Spinal cord (tissue), 10 donors: ENCODE data around the gene RIPK1. TPM values are rescaled to one million over a fixed set of nuclear protein-coding genes. Genes with fewer than 3 reads are reported as not detected.
"Not testable (repeated sequence)": the region's sequence is repeated elsewhere in the genome, so short reads cannot be mapped to it uniquely, and the experiment has no call there.

ENCODE experiments used
- DNase-seq, 6 donors: peaks; one replicate each; pipeline versions ENCODE4 v3.0.0 to v3.0.0-alpha.2; 2013 to 2015; ENCODE audit warnings: low spot score in 6 of 6, low read depth in 4 of 6
- H3K27ac ChIP-seq: one replicate; pipeline ENCODE4 v1.5.1; 2013; ENCODE audit warnings: low read depth, low read length, control low read depth
- H3K27me3 ChIP-seq: one replicate; pipeline ENCODE4 v1.6.1; 2013; ENCODE audit warnings: low read length; ENCODE audit not compliant: control insufficient read depth, insufficient read depth
- H3K36me3 ChIP-seq: one replicate; pipeline ENCODE4 v1.6.1; 2013; ENCODE audit warnings: low read length; ENCODE audit not compliant: control insufficient read depth, insufficient read depth
- H3K4me1 ChIP-seq: one replicate; pipeline ENCODE4 v1.6.1; 2013; ENCODE audit warnings: low read length; ENCODE audit not compliant: control insufficient read depth, insufficient read depth
- H3K4me3 ChIP-seq: one replicate; pipeline ENCODE4 v1.5.1; 2013; ENCODE audit warnings: low read depth, low read length, control low read depth
- H3K9me3 ChIP-seq: one replicate; pipeline ENCODE4 v1.6.1; 2013; ENCODE audit warnings: low read length; ENCODE audit not compliant: control insufficient read depth, insufficient read depth
- WGBS: methylation state at CpG from one replicate; pipeline ENCODE4 v1.1.5; 2013; ENCODE audit warnings: missing lambda C conversion rate; ENCODE audit not compliant: insufficient coverage; 5-methylcytosine and 5-hydroxymethylcytosine counted together
- polyA plus RNA-seq, 2 donors: library from polyadenylated mRNA; unstranded; fragments of 120-200 nt; gene quantifications; one replicate each; pipeline ENCODE4 v1.2.1, GENCODE V29; 2013; ENCODE audit not compliant: insufficient read length in 2 of 2
- total RNA-seq, 2 donors: library from RNA; depleted of rRNA in 1 of 2; stranded (reverse); fragments of 120-200 nt in 1 of 2; fragments of >200 nt in 1 of 2; gene quantifications; one replicate each; pipeline versions ENCODE4 v1.2.3 to v1.2.4, GENCODE V29; 2013 to 2014
- donor health status: healthy.

The RIPK1 gene
- total and polyA plus RNA-seq, 4 donors, result 15.7 to 25.5 (median 18.0) TPM

DNA sequence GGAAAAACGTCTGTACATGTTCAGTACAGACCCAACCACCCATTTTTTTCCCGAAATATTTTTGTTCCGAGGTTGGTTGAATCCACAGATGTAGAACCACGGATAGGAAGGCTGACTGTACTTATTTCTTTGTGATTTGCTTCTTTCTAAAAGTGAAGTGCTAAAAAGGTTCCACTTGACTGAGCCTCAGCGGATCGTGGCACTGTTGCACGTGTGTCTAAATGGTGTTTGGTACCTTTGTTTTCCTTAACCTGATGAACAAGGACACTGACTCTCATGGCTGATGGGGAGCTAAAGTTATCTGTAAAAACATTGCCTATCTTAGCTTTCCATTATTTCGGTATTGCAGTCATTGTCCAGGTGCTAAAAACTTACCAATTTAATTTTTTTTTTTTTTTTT lies 56.4 kb downstream of the RIPK1 start:
- no peak for DNase-seq
- Histone ChIP-seq H3K36me3 (peaks cover 13% of the 10 kb centered on the region), H3K27ac (no peak overlapping the region), H3K27me3 (no peaks in the 10 kb centered on the region), H3K4me1 (peaks cover 13% of the 10 kb centered on the region), H3K9me3 (no peaks in the 10 kb centered on the region), H3K4me3 (no peak overlapping the region)
- WGBS, result 86% methylated on average over 2 of the region's 8 CpGs

DNA sequence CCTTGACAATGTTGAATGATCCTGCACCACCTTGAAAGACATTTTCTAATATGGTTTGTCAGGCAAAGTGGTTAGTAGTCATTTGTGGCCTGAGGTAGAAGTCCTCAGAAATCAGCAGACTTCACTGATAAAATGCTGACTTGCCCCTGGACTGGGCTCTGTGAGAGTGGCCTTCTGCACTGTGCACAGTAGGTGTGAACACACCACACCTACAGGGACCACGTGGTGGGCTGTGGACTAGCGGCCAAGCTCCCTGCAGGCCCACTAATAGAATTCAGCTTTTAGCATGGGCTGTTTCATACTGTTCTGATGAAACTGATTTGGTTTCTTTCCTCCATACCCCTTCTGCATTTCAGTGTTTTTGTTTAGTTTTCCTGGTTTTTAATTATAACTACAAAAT lies 57.5 kb downstream of the RIPK1 start:
- no peak for DNase-seq
- no peak overlapping the region for H3K4me3 ChIP-seq
- no CpG with 5 or more reads among the region's 2 CpGs for WGBS
- no peaks in the 10 kb centered on the region for H3K27me3 ChIP-seq
- peaks cover 10% of the 10 kb centered on the region for H3K4me1 ChIP-seq
- no peak overlapping the region for H3K27ac ChIP-seq
- no peaks in the 10 kb centered on the region for H3K9me3 ChIP-seq
- peaks cover 24% of the 10 kb centered on the region for H3K36me3 ChIP-seq

DNA sequence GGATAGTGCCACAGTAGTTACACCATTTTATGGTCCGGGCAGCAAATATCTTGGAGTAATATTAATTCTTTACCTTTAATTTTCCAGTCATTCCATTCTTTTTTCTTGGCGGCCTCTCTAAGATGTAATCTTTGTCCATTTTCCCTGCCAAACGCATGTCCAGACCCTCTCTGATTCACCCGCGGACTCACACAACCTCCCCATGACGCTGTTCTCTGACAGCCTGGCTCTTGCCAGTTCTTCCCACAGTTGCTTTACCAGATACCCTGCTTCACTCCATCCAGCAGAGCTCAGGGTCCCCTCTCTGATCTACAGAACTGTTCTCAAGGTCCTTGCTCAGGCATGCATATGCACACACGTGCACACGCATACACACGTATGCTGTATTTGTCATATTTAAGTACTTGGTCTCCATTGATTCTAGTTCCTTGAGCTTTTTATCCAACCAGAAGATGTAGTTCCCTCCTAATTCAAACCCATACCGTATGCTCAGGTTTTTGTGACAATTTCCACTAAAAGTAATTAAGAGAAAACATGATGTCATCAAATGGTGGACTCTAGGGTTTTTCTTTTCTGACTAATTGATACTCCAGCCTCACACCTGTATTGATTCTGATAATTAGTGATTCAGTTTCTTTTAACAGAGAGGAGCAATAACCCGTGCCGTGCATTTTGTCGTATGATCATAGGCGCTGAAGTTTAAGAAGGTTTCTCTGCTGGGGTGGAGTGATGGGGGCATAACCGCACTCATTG lies 60.2 kb downstream of the RIPK1 start:
- peaks cover 6% of the 10 kb centered on the region for H3K4me1 ChIP-seq
- 94% methylated on average over 5 of the region's 15 CpGs for WGBS
- no peak for DNase-seq
- H3K27ac ChIP-seq, result no peak overlapping the region
- H3K9me3 ChIP-seq, result no peaks in the 10 kb centered on the region
- no peaks in the 10 kb centered on the region for H3K27me3 ChIP-seq
- H3K36me3 ChIP-seq, result peaks cover 48% of the 10 kb centered on the region
- H3K4me3 ChIP-seq, result no peak overlapping the region

DNA sequence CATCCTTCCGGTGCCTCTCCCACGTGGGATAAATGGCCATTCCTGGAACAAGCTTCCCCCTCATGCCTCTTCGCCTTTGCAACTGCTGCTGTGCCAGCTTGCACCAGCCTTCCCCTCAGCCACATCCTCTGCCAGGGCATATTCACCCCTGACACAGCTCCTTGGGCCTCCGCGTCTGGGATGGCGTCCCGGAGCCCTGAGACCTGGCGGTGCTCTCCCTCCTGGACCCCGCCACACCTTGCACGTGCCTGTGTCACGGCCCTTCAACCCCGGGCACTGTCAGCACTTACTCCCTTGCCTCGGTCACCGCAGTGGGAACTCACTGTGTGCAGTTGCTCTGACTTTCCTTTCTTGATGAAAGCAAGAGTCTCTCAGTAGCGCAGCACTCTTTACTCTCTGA lies 63.4 kb downstream of the RIPK1 start:
- H3K27me3 ChIP-seq, result no peaks in the 10 kb centered on the region
- H3K27ac ChIP-seq, result no peak overlapping the region
- WGBS, result 91% methylated on average over 15 of the region's 15 CpGs
- peaks cover 3% of the 10 kb centered on the region for H3K4me1 ChIP-seq
- H3K36me3 ChIP-seq, result peaks cover 58% of the 10 kb centered on the region
- H3K9me3 ChIP-seq, result no peaks in the 10 kb centered on the region
- no peak overlapping the region for H3K4me3 ChIP-seq
- DNase-seq, result no peak

DNA sequence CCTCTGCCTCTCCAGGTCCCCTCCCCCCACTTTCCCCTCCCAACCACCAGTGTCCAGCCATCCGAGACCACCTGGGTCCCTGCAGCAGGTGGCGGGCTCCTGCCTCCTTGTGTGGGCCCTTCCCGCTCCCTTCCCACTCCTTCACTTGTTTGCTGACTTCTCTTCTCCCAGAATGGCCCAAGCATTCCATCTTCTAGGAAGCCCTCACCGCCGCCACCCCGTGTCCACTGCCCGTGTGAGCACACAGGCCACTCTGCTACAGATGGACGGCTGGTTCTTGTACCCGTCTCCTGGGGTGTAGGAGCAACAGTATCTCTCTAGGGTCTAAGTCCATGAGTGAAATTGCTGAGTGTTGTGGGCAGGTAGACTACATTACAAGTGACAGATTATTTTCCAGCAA lies 65.2 kb downstream of the RIPK1 start:
- Histone ChIP-seq H3K27ac (no peak overlapping the region), H3K4me1 (no peaks in the 10 kb centered on the region), H3K36me3 (peaks cover 58% of the 10 kb centered on the region), H3K27me3 (no peaks in the 10 kb centered on the region), H3K4me3 (no peak overlapping the region), H3K9me3 (no peaks in the 10 kb centered on the region)
- 87% methylated on average over 3 of the region's 9 CpGs for WGBS
- DNase-seq, result no peak

DNA sequence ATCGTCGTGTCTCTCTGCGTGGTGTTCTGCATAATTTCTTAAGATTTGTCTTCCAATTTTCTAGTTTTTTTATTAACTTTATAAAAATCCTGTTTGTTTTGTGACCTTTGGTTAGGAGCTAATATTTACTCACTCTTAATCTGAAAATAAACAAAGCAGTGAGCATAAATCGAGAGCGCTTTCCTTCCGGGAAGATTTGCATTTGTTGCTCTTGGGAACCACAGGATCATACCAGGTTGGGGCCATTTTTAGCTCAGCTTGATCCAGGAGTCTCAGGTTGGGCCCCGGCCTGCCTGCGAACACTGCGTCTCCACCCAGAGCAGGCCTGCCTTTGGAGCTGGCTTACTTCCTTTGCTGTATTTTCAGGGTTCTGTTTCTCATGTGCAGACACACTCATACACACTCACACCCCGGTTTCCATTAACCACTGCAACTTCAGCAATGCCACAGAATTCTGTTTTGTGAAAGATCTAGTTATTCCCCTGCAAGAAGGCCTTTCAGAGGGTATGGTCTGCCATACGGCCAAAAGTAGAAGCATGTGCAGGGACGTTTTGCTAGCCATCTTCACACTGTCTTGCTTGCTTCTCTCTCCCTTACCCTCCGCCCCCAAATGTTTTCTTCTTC lies 67.5 kb downstream of the RIPK1 start:
- DNase-seq, result no peak
- H3K27me3 ChIP-seq, result no peaks in the 10 kb centered on the region
- H3K4me1 ChIP-seq, result no peaks in the 10 kb centered on the region
- H3K36me3 ChIP-seq, result peaks cover 64% of the 10 kb centered on the region
- no peak overlapping the region for H3K4me3 ChIP-seq
- no peaks in the 10 kb centered on the region for H3K9me3 ChIP-seq
- no peak overlapping the region for H3K27ac ChIP-seq
- WGBS, result 88% methylated on average over 9 of the region's 13 CpGs

DNA sequence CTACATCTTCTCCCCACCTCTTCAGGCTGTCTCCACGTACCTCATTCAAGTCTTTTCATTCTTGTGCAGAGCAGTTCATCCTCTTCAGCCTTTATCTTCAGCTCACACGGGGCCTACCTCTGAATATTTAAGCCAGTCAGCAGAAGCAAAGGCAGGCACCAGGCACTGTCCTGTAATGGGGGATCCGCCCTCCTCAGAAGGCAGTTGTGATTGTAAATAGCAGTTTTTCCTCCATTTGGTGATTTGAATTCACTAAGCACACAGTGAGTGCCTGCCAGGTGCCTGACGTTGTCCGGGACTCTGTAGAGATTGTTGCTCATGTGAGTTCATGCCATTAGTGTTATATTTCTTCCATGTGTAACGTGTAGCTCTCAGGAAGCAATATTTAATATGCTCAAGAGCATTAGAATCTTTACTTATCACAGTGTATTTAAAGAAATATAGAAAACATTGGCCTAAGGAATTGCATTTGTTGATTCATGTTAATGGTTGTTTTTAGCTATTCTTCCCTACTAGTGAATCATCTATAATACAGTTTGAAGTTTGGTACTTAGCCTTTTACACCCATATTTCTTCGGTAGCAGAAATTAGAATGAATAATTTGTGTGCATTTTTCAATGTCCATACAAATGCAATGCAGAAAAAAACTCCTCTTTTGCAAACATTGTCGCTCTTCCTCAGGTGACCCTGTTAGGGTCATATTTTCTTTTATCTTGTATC lies 68.2 kb downstream of the RIPK1 start:
- Histone ChIP-seq H3K36me3 (peaks cover 61% of the 10 kb centered on the region), H3K27me3 (no peaks in the 10 kb centered on the region), H3K27ac (no peak overlapping the region), H3K4me3 (no peak overlapping the region), H3K9me3 (no peaks in the 10 kb centered on the region), H3K4me1 (no peaks in the 10 kb centered on the region)
- no peak for DNase-seq
- WGBS, result 89% methylated on average over 2 of the region's 8 CpGs

DNA sequence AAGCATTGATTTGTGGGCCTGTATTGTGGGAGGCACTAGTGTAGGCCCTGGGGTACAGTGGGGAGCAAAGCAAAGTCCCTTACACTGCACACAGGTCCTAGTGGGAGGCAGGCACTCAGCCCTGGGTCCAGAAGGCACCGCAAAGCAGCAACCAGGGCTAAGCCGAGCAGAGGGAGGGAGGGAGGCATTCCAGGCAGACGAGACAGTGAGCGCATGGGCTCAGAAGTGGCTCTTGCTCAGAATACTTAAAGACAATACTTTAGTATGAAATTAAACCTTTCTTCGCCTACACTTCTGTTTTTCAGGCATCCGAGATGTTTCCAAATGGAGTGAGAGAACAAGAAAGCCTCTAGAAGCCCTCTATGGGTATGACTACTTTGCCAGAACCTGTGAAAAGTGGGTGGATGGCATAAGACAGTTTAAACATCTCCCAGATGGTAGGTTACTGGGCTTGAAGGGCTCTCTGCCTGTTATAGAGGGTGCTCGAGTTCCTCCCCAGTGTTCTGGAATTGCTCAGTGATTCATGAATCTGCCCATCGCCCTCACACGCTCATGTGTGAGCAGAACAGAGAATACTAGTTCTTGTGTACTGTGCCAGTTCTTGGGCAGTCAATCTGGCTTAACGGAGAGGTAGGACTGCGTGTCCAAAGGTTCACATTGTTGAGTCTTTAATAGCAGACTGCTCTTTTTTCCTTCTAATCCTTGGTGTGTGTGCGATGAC lies 68.9 kb downstream of the RIPK1 start:
- no peak for DNase-seq
- WGBS, result 86% methylated on average over 3 of the region's 12 CpGs
- no peak overlapping the region for H3K4me3 ChIP-seq
- no peaks in the 10 kb centered on the region for H3K9me3 ChIP-seq
- H3K36me3 ChIP-seq, result peaks cover 54% of the 10 kb centered on the region
- H3K27ac ChIP-seq, result no peak overlapping the region
- no peaks in the 10 kb centered on the region for H3K4me1 ChIP-seq
- H3K27me3 ChIP-seq, result no peaks in the 10 kb centered on the region

DNA sequence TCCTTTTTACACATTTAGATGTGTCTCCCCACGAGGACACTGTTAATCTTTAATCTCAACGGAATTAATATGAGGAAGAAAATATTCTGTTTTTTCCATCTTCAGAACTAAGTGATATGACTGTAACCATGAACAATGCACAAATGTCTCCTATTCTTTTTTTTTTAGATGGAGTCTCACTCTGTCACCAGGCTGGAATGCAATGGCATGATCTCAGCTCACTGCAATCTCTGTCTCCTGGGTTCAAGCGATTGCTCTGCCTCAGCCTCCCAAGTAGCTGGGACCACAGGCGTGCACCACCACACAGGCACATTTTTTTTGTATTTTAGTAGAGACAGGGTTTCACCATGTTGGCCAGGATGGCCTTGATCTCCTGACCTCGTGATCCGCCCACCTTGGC lies 69.6 kb downstream of the RIPK1 start:
- not testable (repeated sequence) for H3K9me3 ChIP-seq, H3K27me3 ChIP-seq, DNase-seq, H3K27ac ChIP-seq, H3K4me1 ChIP-seq, H3K4me3 ChIP-seq
- WGBS, result 100% methylated on average over 1 of the region's 6 CpGs
- peaks cover 51% of the 10 kb centered on the region for H3K36me3 ChIP-seq
